Measurements from ENCODE around the gene TEX13A. TPM values are rescaled to one million over a fixed set of nuclear protein-coding genes. Genes with fewer than 3 reads are reported as not detected.
"Not testable (repeated sequence)": the region's sequence is repeated elsewhere in the genome, so short reads cannot be mapped to it uniquely, and the experiment has no call there.

TEX13A gene
- total and polyA plus RNA-seq, 10 of the 15 experiments (the other 5 are each of a cell fraction or from before 2014, with no cell fraction given): not detected

DNA sequence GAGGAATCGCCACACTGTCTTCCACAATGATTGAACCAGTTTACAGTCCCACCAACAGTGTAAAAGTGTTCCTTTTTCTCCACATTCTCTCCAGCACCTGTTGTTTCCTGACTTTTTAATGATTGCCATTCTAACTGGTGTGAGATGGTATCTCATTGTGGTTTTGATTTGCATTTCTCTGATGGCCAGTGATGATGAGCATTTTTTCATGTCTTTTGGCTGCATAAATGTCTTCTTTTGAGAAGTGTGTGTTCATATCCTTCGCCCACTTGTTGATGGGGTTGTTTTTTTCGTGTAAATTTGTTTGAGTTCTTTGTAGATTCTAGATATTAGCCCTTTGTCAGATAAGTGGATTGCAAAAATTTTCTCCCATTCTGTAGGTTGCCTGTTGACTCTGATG is 16.9 kb upstream of the TEX13A start:
- H3K9me3 ChIP-seq (replicated peaks; ENCODE audit: control insufficient read depth, insufficient read depth, low read length); CTCF ChIA-PET; FAIRE-seq; H4K20me1 ChIP-seq (ENCODE audit: control insufficient read depth, insufficient read depth); POLR2A ChIA-PET; BruUV-seq (replicated peaks); H3K36me3 ChIP-seq (ENCODE audit: control insufficient read depth in 2 of 2, insufficient read depth in 2 of 2, low read length in 1 of 2); DNase-seq (ENCODE audit: low read depth, low spot score); intact Hi-C loops (cut with micrococcal nuclease; ENCODE audit: unreplicated experiment); H3K4me2 ChIP-seq (ENCODE audit: control insufficient read depth, insufficient read depth); H3K79me2 ChIP-seq (ENCODE audit: control insufficient read depth, insufficient read depth, low read length); ATAC-seq; H3K9ac ChIP-seq (ENCODE audit: control insufficient read depth, insufficient read depth, low read length); H3K4me1 ChIP-seq (ENCODE audit: control insufficient read depth, insufficient read depth, low read length); in situ Hi-C loops (cut with MboI); H3K4me3 ChIP-seq; RAD21 ChIA-PET (ENCODE audit: unreplicated experiment); H3K27me3 ChIP-seq (replicated peaks in 1 of 2; ENCODE audit: control insufficient read depth in 2 of 2, insufficient read depth in 2 of 2, low read length in 1 of 2); H2AFZ ChIP-seq (ENCODE audit: control insufficient read depth, low read depth, low read length); H3K27ac ChIP-seq (ENCODE audit: control insufficient read depth, insufficient read depth): not testable (repeated sequence)
- SMC1A ChIA-PET (ENCODE audit: uncharacterized antibody, unreplicated experiment): interaction anchor here (0.8 kb wide), 1 partner anchor 82 kb away, joined by 3 read pairs; no protein-coding TSS in a partner anchor
- WGBS (ENCODE audit: insufficient coverage, insufficient replicate concordance, low lambda C conversion rate, missing lambda C conversion rate): 8% methylated on average over 3 of the region's 3 CpGs

DNA sequence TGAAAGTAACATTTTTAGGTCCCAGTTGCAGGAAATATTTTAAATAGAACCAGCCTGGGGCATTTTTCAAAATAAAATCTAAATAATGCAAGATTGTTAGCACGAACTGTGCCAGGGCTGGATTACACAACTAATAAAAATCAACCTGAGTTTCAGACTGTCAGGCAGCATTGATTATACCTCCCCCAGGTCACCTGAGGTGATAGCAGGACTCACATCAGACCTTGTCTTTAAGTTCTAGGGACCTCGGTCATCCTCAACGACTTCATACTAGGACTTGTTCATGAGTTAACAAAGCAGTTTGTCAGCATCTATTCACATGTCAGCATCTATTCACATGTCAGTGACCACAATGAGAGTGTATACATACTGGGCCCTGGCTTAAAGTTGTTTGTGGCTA is 8.7 kb upstream of the TEX13A start:
- ATAC-seq (no peak), DNase-seq (ENCODE audit: low read depth, low spot score) (no peak), FAIRE-seq (no peak)
- ChIA-PET SMC1A (ENCODE audit: uncharacterized antibody, unreplicated experiment) (no interaction called here), CTCF (no interaction called here), RAD21 (ENCODE audit: unreplicated experiment) (no interaction called here), POLR2A (no interaction called here)
- Histone ChIP-seq H3K79me2 (ENCODE audit: control insufficient read depth, insufficient read depth, low read length) (no peaks in the 10 kb centered on the region), H3K27me3 (replicated peaks in 1 of 2; ENCODE audit: control insufficient read depth in 2 of 2, insufficient read depth in 2 of 2, low read length in 1 of 2) (no peaks in the 10 kb centered on the region), H4K20me1 (ENCODE audit: control insufficient read depth, insufficient read depth) (no peaks in the 10 kb centered on the region), H3K4me3 (no peak overlapping the region), H3K36me3 (ENCODE audit: control insufficient read depth in 2 of 2, insufficient read depth in 2 of 2, low read length in 1 of 2) (no peaks in the 10 kb centered on the region), H3K4me2 (ENCODE audit: control insufficient read depth, insufficient read depth) (no peak overlapping the region), H3K4me1 (ENCODE audit: control insufficient read depth, insufficient read depth, low read length) (no peaks in the 10 kb centered on the region), H3K9me3 (replicated peaks; ENCODE audit: control insufficient read depth, insufficient read depth, low read length) (no peaks in the 10 kb centered on the region), H3K9ac (ENCODE audit: control insufficient read depth, insufficient read depth, low read length) (no peak overlapping the region), H2AFZ (ENCODE audit: control insufficient read depth, low read depth, low read length) (no peak overlapping the region), H3K27ac (ENCODE audit: control insufficient read depth, insufficient read depth) (no peak overlapping the region)
- intact Hi-C loops (cut with micrococcal nuclease; ENCODE audit: unreplicated experiment) (no loop called here), in situ Hi-C loops (cut with MboI) (no loop called here)
- no TSS peak for BruUV-seq (replicated peaks)
- 26% methylated on average over 3 of the region's 3 CpGs for WGBS (ENCODE audit: insufficient coverage, insufficient replicate concordance, low lambda C conversion rate, missing lambda C conversion rate)
- TF ChIP-seq CHD1 (IDR thresholded peaks at IDR 0.05; ENCODE audit: low read depth, low read length) (no peak), ZNF217 (IDR thresholded peaks at IDR 0.05) (no peak), MYC (IDR thresholded peaks at IDR 0.05; ENCODE audit: insufficient read depth, insufficient read length, insufficient replicate concordance, low read length, severe bottlenecking) (no peak), CEBPB (IDR thresholded peaks at IDR 0.05; ENCODE audit: borderline replicate concordance in 1 of 2, low read depth in 2 of 2, low read length in 2 of 2) (no peak), CBFB (IDR thresholded peaks at IDR 0.05; ENCODE audit: low read depth) (no peak), ZNF24 (IDR thresholded peaks at IDR 0.05) (no peak), KAT2A (conservative IDR thresholded peaks at IDR 0.05; ENCODE audit: control insufficient read depth, low read depth, low read length) (no peak), EZH2 (IDR thresholded peaks at IDR 0.05; ENCODE audit: borderline replicate concordance, control insufficient read depth, low read depth, low read length) (no peak)
- TF ChIP-seq, protein P1, sequence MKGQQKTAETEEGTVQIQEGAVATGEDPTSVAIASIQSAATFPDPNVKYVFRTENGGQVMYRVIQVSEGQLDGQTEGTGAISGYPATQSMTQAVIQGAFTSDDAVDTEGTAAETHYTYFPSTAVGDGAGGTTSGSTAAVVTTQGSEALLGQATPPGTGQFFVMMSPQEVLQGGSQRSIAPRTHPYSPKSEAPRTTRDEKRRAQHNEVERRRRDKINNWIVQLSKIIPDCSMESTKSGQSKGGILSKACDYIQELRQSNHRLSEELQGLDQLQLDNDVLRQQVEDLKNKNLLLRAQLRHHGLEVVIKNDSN (IDR thresholded peaks at IDR 0.05; ENCODE audit: borderline replicate concordance, extremely low read length, insufficient read depth, low read depth, low read length): no peak
